Right lobe of liver (tissue), 6 donors: Measurements from ENCODE around the gene ANKRD13D. TPM values are rescaled to one million over a fixed set of nuclear protein-coding genes. Genes with fewer than 3 reads are reported as not detected.

Experiments used
- ATAC-seq, 4 donors: fragments of 200-7000 bp; cut with Tn5 transposase; one replicate each; pipeline ENCODE4 v1.9.1; 2020; ENCODE audit warnings: mild to moderate bottlenecking in 4 of 4, moderate library complexity in 4 of 4
- DNase-seq, 3 donors: peaks; one replicate each; pipeline ENCODE4 v3.0.0-alpha.2; 2020
- H3K27ac ChIP-seq, 3 donors: fragments of 200-600 bp; one replicate each; pipeline ENCODE4 v1.8.0; 2022
- H3K27me3 ChIP-seq, 2 donors: fragments of 200-600 bp; one replicate each; pipeline ENCODE4 v1.8.0; 2022
- H3K36me3 ChIP-seq, 4 donors: fragments of 200-600 bp; sonication (generic) in 1 of 4; one replicate each; pipeline versions ENCODE4 v1.5.1 to v1.8.0; 2017 to 2022; ENCODE audit warnings: control low read depth in 1 of 4
- H3K4me1 ChIP-seq, 4 donors: fragments of 200-600 bp; sonication (generic) in 1 of 4; one replicate each; pipeline versions ENCODE4 v1.5.1 to v1.8.0; 2017 to 2022; ENCODE audit warnings: control low read depth in 1 of 4
- H3K4me3 ChIP-seq, 3 donors: fragments of 200-600 bp; one replicate each; pipeline ENCODE4 v1.8.0; 2022
- H3K9me3 ChIP-seq, 4 donors: fragments of 200-600 bp; sonication (generic) in 1 of 4; one replicate each; pipeline versions ENCODE4 v1.5.1 to v1.8.0; 2017 to 2022; ENCODE audit warnings: control low read depth in 1 of 4
- CTCF ChIP-seq, 4 donors: fragments of 200-600 bp in 3 of 4; fragments of 450-650 bp in 1 of 4; IDR thresholded peaks; one replicate each; pipeline versions ENCODE4 v1.5.1 to v1.8.0; 2016 to 2022; ENCODE audit warnings: antibody characterized with exemption in 4 of 4, mild to moderate bottlenecking in 2 of 4
- POLR2A ChIP-seq: fragments of 450-650 bp; IDR thresholded peaks from one replicate; pipeline ENCODE4 v1.6.1; 2017; ENCODE audit warnings: antibody characterized with exemption, mild to moderate bottlenecking
- WGBS: methylation state at CpG from one replicate; pipeline ENCODE4 v1.1.6; 2018; ENCODE audit warnings: low coverage, low lambda C conversion rate; ENCODE audit not compliant: insufficient coverage; ENCODE audit errors: missing lambda C conversion rate; 5-methylcytosine and 5-hydroxymethylcytosine counted together
- intact Hi-C, 2 donors: fragments of 100-400 bp; cut with DNase I; formaldehyde crosslinking; loops; one replicate each; pipeline versions ENCODE4 v1.11.2 to v1.14.1; 2022
- total RNA-seq, 6 experiments: library from RNA; depleted of rRNA in 2 of 6; stranded (reverse); fragments of >200 nt in 2 of 6; fragmentation: NEBNext Ultra II Directional in 3 of 6; extraction: Animal tissue kit (Norgen Biotek cat#: 25700) in 3 of 6; gene quantifications; one replicate each; pipeline versions ENCODE4 v1.1.0 to v1.2.4, GENCODE V29; 2016 to 2023
- donor health status: DM: no; HTN: yes; CAD: no.
- donor health status: DM: no; HTN: no; CAD: no.
- donor health status: DM: no; HTN: no; CAD: no.
- donor health status: DM: no; HTN: yes; CAD: no.
- donor health status: DM: no; HTN: yes; CAD: no.

Gene ANKRD13D
- total RNA-seq, 6 experiments from 2014 or later = 7.7 to 14.1 (median 10.4) TPM

- Histone ChIP-seq H3K27ac (peak overlapping the region; percentile 64 to 93 (median 90)), H3K4me1 (peaks cover 0 to 42% (median 14%) of the 10 kb centered on the region in 4 donors), H3K27me3 (no peaks in the 10 kb centered on the region), H3K4me3 (peak overlapping the region; percentile 82 to 88 (median 87)), H3K9me3 (no peaks in the 10 kb centered on the region), H3K36me3 (no peaks in the 10 kb centered on the region)
- DNase-seq (peak in 2 of 3 donors; percentile 26 to 55), ATAC-seq (no peak)
- intact Hi-C loops = no loop called here
- no peak for TF ChIP-seq POLR2A
- no peak for TF ChIP-seq CTCF (IDR thresholded peaks at IDR 0.05)
- 34% methylated on average over 9 of the region's 21 CpGs for WGBS
These were observed 20.8 kb upstream of the ANKRD13D start for GRCh38 chr11:67268081-67268961.

- ATAC-seq (no peak), DNase-seq (peak in 1 of 3 donors; percentile 53)
- H3K27me3 ChIP-seq = no peaks in the 10 kb centered on the region
- no peaks in the 10 kb centered on the region for H3K36me3 ChIP-seq
- H3K4me3 ChIP-seq = peak overlapping the region in 1 of 3 donors; percentile 87
- no peaks in the 10 kb centered on the region for H3K9me3 ChIP-seq
- H3K4me1 ChIP-seq = peaks cover 0 to 47% (median 14%) of the 10 kb centered on the region in 4 donors
- no CpG with 5 or more reads among the region's 13 CpGs for WGBS
- intact Hi-C loops = no loop called here
- TF ChIP-seq POLR2A (no peak), CTCF (IDR thresholded peaks at IDR 0.05) (no peak)
- peak overlapping the region; percentile 30 to 90 (median 64) for H3K27ac ChIP-seq
These were observed 20.2 kb upstream of the ANKRD13D start for GRCh38 chr11:67268962-67269268.

GRCh38 chr11:67269401-67270255, 19.5 kb upstream of the ANKRD13D start:
- ATAC-seq (no peak), DNase-seq (peak in 2 of 3 donors; percentile 29 to 55)
- H3K27me3 ChIP-seq = no peaks in the 10 kb centered on the region
- H3K4me1 ChIP-seq = peaks cover 0 to 47% (median 14%) of the 10 kb centered on the region in 4 donors
- peak overlapping the region; percentile 30 to 90 (median 30) for H3K27ac ChIP-seq
- intact Hi-C loops = loop anchor here in 1 of 2 donors (5.0 to 10.0 kb wide), 2 partner anchors 38 to 115 kb away; no protein-coding TSS in a partner anchor
- 32% methylated on average over 3 of the region's 15 CpGs for WGBS
- peak; percentile 32 for TF ChIP-seq POLR2A
- no peak for TF ChIP-seq CTCF (IDR thresholded peaks at IDR 0.05)
- H3K36me3 ChIP-seq = no peaks in the 10 kb centered on the region
- peak overlapping the region; percentile 13 to 31 (median 15) for H3K4me3 ChIP-seq
- no peaks in the 10 kb centered on the region for H3K9me3 ChIP-seq
